ENCODE results near the gene TTL. TPM values are rescaled to one million over a fixed set of nuclear protein-coding genes. Genes with fewer than 3 reads are reported as not detected.
A peak's percentile ranks its signal among the peaks of the same experiment; 100 is the strongest.
"Not testable (repeated sequence)": the region's sequence is repeated elsewhere in the genome, so short reads cannot be mapped to it uniquely, and the experiment has no call there.

TTL gene
- total and polyA plus RNA-seq, 4 donors, result 9.8 to 46.6 (median 23.3) TPM

GRCh38 chr2:112540906-112541305, 59.0 kb downstream of the TTL start:
- intact Hi-C loops (cut with DNase I), result loop anchor here (2.0 to 5.0 kb wide), 2 partner anchors 41 to 58 kb away; partner anchors contain the start of genes CHCHD5 (in 1 of the 2) and TTL (in 1 of the 2)
- Histone ChIP-seq H3K36me3 (ENCODE audit: control insufficient read depth in 1 of 2, insufficient read depth in 2 of 2, low read length in 1 of 2) (no peaks in the 10 kb centered on the region), H3K4me3 (ENCODE audit: low read length in 2 of 2) (no peak overlapping the region), H3K9me3 (ENCODE audit: control insufficient read depth, low read length) (no peaks in the 10 kb centered on the region), H3K4me1 (ENCODE audit: control insufficient read depth in 1 of 2, insufficient read depth in 2 of 2, low read length in 2 of 2) (peaks cover 0 to 5% of the 10 kb centered on the region in 2 donors), H3K27me3 (ENCODE audit: control insufficient read depth in 1 of 2, insufficient read depth in 2 of 2, low read length in 1 of 2) (no peaks in the 10 kb centered on the region), H3K27ac (ENCODE audit: low read depth in 1 of 2, low read length in 2 of 2) (no peak overlapping the region)
- no peak for ATAC-seq (ENCODE audit: low FRiP score)
- 36 to 43% methylated on average over 2 of the region's 2 CpGs for WGBS, 2 donors
- no peak for DNase-seq

GRCh38 chr2:112541315-112542122, 59.6 kb downstream of the TTL start:
- DNase-seq, result peak; percentile 85 to 89
- Histone ChIP-seq H3K27ac (ENCODE audit: low read depth in 1 of 2, low read length in 2 of 2) (peak overlapping the region; percentile 51 to 78), H3K27me3 (ENCODE audit: control insufficient read depth in 1 of 2, insufficient read depth in 2 of 2, low read length in 1 of 2) (no peaks in the 10 kb centered on the region), H3K4me1 (ENCODE audit: control insufficient read depth in 1 of 2, insufficient read depth in 2 of 2, low read length in 2 of 2) (peaks cover 0 to 5% of the 10 kb centered on the region in 2 donors), H3K36me3 (ENCODE audit: control insufficient read depth in 1 of 2, insufficient read depth in 2 of 2, low read length in 1 of 2) (peaks cover 0 to 3% of the 10 kb centered on the region in 2 donors), H3K9me3 (ENCODE audit: control insufficient read depth, low read length) (no peaks in the 10 kb centered on the region), H3K4me3 (ENCODE audit: low read length in 2 of 2) (peak overlapping the region; percentile 36 to 78)
- intact Hi-C loops (cut with DNase I), result loop anchor here (2.0 to 5.0 kb wide), 2 partner anchors 41 to 59 kb away; partner anchors contain the start of genes TTL (in 2 of the 2) and CHCHD5 (in 1 of the 2)
- peak; percentile 91 for ATAC-seq (ENCODE audit: low FRiP score)
- 15 to 18% methylated on average over 34 of the region's 34 CpGs for WGBS, 2 donors

GRCh38 chr2:112542123-112542983, 60.4 kb downstream of the TTL start, which contains the start of gene POLR1B:
TSS of gene POLR1B (plus strand) at chr2:112542465. CDS start at chr2:112542495, 30 bp downstream.
- peak; percentile 90 to 93 for DNase-seq
- Histone ChIP-seq H3K27ac (ENCODE audit: low read depth in 1 of 2, low read length in 2 of 2) (peak within 1 kb of the TSS; percentile 51 to 78), H3K4me1 (ENCODE audit: control insufficient read depth in 1 of 2, insufficient read depth in 2 of 2, low read length in 2 of 2) (peaks cover 0 to 5% of the 10 kb centered on the region in 2 donors), H3K36me3 (ENCODE audit: control insufficient read depth in 1 of 2, insufficient read depth in 2 of 2, low read length in 1 of 2) (peaks cover 3% of the 10 kb centered on the region in 2 donors), H3K27me3 (ENCODE audit: control insufficient read depth in 1 of 2, insufficient read depth in 2 of 2, low read length in 1 of 2) (no peaks in the 10 kb centered on the region), H3K9me3 (ENCODE audit: control insufficient read depth, low read length) (no peaks in the 10 kb centered on the region), H3K4me3 (ENCODE audit: low read length in 2 of 2) (peak within 1 kb of the TSS; percentile 36 to 78)
- WGBS, 2 donors, result 0% methylated on average over 67 of the region's 67 CpGs
- ATAC-seq (ENCODE audit: low FRiP score), result peak; percentile 96
- intact Hi-C loops (cut with DNase I), result loop anchor here in 1 of 2 donors (2.0 to 5.0 kb wide), 2 partner anchors 40 to 60 kb away; partner anchors contain the start of genes CHCHD5 and TTL

GRCh38 chr2:112542984-112543661, 61.2 kb downstream of the TTL start:
- peaks cover 0 to 5% of the 10 kb centered on the region in 2 donors for H3K4me1 ChIP-seq (ENCODE audit: control insufficient read depth in 1 of 2, insufficient read depth in 2 of 2, low read length in 2 of 2)
- no peaks in the 10 kb centered on the region for H3K9me3 ChIP-seq (ENCODE audit: control insufficient read depth, low read length)
- H3K4me3 ChIP-seq (ENCODE audit: low read length in 2 of 2), result peak overlapping the region; percentile 36 to 78
- intact Hi-C loops (cut with DNase I), result loop anchor here in 1 of 2 donors (2.0 to 5.0 kb wide), 2 partner anchors 39 to 60 kb away; partner anchors contain the start of genes CHCHD5 and TTL
- WGBS, 2 donors, result 9 to 11% methylated on average over 18 of the region's 18 CpGs
- H3K27me3 ChIP-seq (ENCODE audit: control insufficient read depth in 1 of 2, insufficient read depth in 2 of 2, low read length in 1 of 2), result no peaks in the 10 kb centered on the region
- no peak for ATAC-seq (ENCODE audit: low FRiP score)
- H3K27ac ChIP-seq (ENCODE audit: low read depth in 1 of 2, low read length in 2 of 2), result no peak overlapping the region
- H3K36me3 ChIP-seq (ENCODE audit: control insufficient read depth in 1 of 2, insufficient read depth in 2 of 2, low read length in 1 of 2), result peaks cover 5 to 6% of the 10 kb centered on the region in 2 donors
- no peak for DNase-seq

- no peak for ATAC-seq (ENCODE audit: low FRiP score)
- intact Hi-C loops (cut with DNase I), result no loop called here
- H3K27me3 ChIP-seq (ENCODE audit: control insufficient read depth in 1 of 2, insufficient read depth in 2 of 2, low read length in 1 of 2), result no peaks in the 10 kb centered on the region
- no peak overlapping the region for H3K4me3 ChIP-seq (ENCODE audit: low read length in 2 of 2)
- WGBS, 2 donors, result 88 to 92% methylated on average over 4 of the region's 4 CpGs
- H3K36me3 ChIP-seq (ENCODE audit: control insufficient read depth in 1 of 2, insufficient read depth in 2 of 2, low read length in 1 of 2), result peaks cover 6 to 10% of the 10 kb centered on the region in 2 donors
- DNase-seq, result no peak
- no peak overlapping the region for H3K27ac ChIP-seq (ENCODE audit: low read depth in 1 of 2, low read length in 2 of 2)
- peaks cover 0 to 5% of the 10 kb centered on the region in 2 donors for H3K4me1 ChIP-seq (ENCODE audit: control insufficient read depth in 1 of 2, insufficient read depth in 2 of 2, low read length in 2 of 2)
- no peaks in the 10 kb centered on the region for H3K9me3 ChIP-seq (ENCODE audit: control insufficient read depth, low read length)
Measured at GRCh38 chr2:112547333-112547732, 65.4 kb downstream of the TTL start.

GRCh38 chr2:112548980-112549379, 67.0 kb downstream of the TTL start:
- intact Hi-C loops (cut with DNase I), result no loop called here
- H3K27me3 ChIP-seq (ENCODE audit: control insufficient read depth in 1 of 2, insufficient read depth in 2 of 2, low read length in 1 of 2), result no peaks in the 10 kb centered on the region
- H3K4me1 ChIP-seq (ENCODE audit: control insufficient read depth in 1 of 2, insufficient read depth in 2 of 2, low read length in 2 of 2), result no peaks in the 10 kb centered on the region
- DNase-seq (no peak), ATAC-seq (ENCODE audit: low FRiP score) (no peak)
- no peak overlapping the region for H3K27ac ChIP-seq (ENCODE audit: low read depth in 1 of 2, low read length in 2 of 2)
- peaks cover 6 to 13% of the 10 kb centered on the region in 2 donors for H3K36me3 ChIP-seq (ENCODE audit: control insufficient read depth in 1 of 2, insufficient read depth in 2 of 2, low read length in 1 of 2)
- 92 to 94% methylated on average over 2 of the region's 2 CpGs for WGBS, 2 donors
- no peaks in the 10 kb centered on the region for H3K9me3 ChIP-seq (ENCODE audit: control insufficient read depth, low read length)
- H3K4me3 ChIP-seq (ENCODE audit: low read length in 2 of 2), result no peak overlapping the region

- DNase-seq (no peak), ATAC-seq (ENCODE audit: low FRiP score) (no peak)
- intact Hi-C loops (cut with DNase I), result no loop called here
Measured at GRCh38 chr2:112566104-112566503, 84.1 kb downstream of the TTL start.

GRCh38 chr2:112566508-112566907, 84.6 kb downstream of the TTL start:
- H3K36me3 ChIP-seq (ENCODE audit: control insufficient read depth in 1 of 2, insufficient read depth in 2 of 2, low read length in 1 of 2), result peaks cover 12 to 15% of the 10 kb centered on the region in 2 donors
- DNase-seq; ATAC-seq (ENCODE audit: low FRiP score); H3K4me3 ChIP-seq (ENCODE audit: low read length in 2 of 2); H3K9me3 ChIP-seq (ENCODE audit: control insufficient read depth, low read length); H3K27me3 ChIP-seq (ENCODE audit: control insufficient read depth in 1 of 2, insufficient read depth in 2 of 2, low read length in 1 of 2); intact Hi-C loops (cut with DNase I); H3K27ac ChIP-seq (ENCODE audit: low read depth in 1 of 2, low read length in 2 of 2); H3K4me1 ChIP-seq (ENCODE audit: control insufficient read depth in 1 of 2, insufficient read depth in 2 of 2, low read length in 2 of 2): not testable (repeated sequence)
- 96 to 97% methylated on average over 5 of the region's 5 CpGs for WGBS, 2 donors

More at GRCh38 chr2:112566104-112566503, 84.1 kb downstream of the TTL start:
- Histone ChIP-seq H3K9me3 (ENCODE audit: control insufficient read depth, low read length) (no peaks in the 10 kb centered on the region), H3K27ac (ENCODE audit: low read depth in 1 of 2, low read length in 2 of 2) (no peak overlapping the region), H3K4me1 (ENCODE audit: control insufficient read depth in 1 of 2, insufficient read depth in 2 of 2, low read length in 2 of 2) (no peaks in the 10 kb centered on the region), H3K27me3 (ENCODE audit: control insufficient read depth in 1 of 2, insufficient read depth in 2 of 2, low read length in 1 of 2) (no peaks in the 10 kb centered on the region), H3K4me3 (ENCODE audit: low read length in 2 of 2) (no peak overlapping the region), H3K36me3 (ENCODE audit: control insufficient read depth in 1 of 2, insufficient read depth in 2 of 2, low read length in 1 of 2) (peaks cover 11 to 15% of the 10 kb centered on the region in 2 donors)
- 83 to 85% methylated on average over 3 of the region's 3 CpGs for WGBS, 2 donors

Measured in aorta (tissue), 5 donors.